Muscle layer of duodenum (tissue), 2 donors: ENCODE data around the gene KCTD2.
"Not testable (repeated sequence)": the region's sequence is repeated elsewhere in the genome, so short reads cannot be mapped to it uniquely, and the experiment has no call there.

Source experiments
- H3K27ac ChIP-seq: one replicate; pipeline ENCODE4 v1.7.0; 2013; ENCODE audit warnings: mild to moderate bottlenecking, low read length
- H3K27me3 ChIP-seq: one replicate; pipeline ENCODE4 v1.7.0; 2013; ENCODE audit warnings: low read depth, mild to moderate bottlenecking, control low read depth, low read length
- H3K36me3 ChIP-seq, 2 donors: one replicate each; pipeline ENCODE4 v1.7.0; 2013; ENCODE audit warnings: low read length in 2 of 2, control low read depth in 1 of 2, mild to moderate bottlenecking in 1 of 2; ENCODE audit not compliant: insufficient read depth in 2 of 2, control insufficient read depth in 1 of 2
- H3K4me1 ChIP-seq, 2 donors: one replicate each; pipeline ENCODE4 v1.7.0; 2013; ENCODE audit warnings: low read length in 2 of 2, mild to moderate bottlenecking in 2 of 2, control low read depth in 1 of 2, moderate library complexity in 1 of 2; ENCODE audit not compliant: insufficient read depth in 2 of 2, control insufficient read depth in 1 of 2
- H3K4me3 ChIP-seq, 2 donors: one replicate each; pipeline ENCODE4 v1.7.0; 2013; ENCODE audit warnings: low read length in 2 of 2, low read depth in 1 of 2, mild to moderate bottlenecking in 1 of 2
- H3K9me3 ChIP-seq, 2 donors: one replicate each; pipeline ENCODE4 v1.7.0; 2013; ENCODE audit warnings: low read length in 2 of 2, control low read depth in 1 of 2, mild to moderate bottlenecking in 1 of 2; ENCODE audit not compliant: control insufficient read depth in 1 of 2
- donor health status: healthy.

The KCTD2 gene

DNA sequence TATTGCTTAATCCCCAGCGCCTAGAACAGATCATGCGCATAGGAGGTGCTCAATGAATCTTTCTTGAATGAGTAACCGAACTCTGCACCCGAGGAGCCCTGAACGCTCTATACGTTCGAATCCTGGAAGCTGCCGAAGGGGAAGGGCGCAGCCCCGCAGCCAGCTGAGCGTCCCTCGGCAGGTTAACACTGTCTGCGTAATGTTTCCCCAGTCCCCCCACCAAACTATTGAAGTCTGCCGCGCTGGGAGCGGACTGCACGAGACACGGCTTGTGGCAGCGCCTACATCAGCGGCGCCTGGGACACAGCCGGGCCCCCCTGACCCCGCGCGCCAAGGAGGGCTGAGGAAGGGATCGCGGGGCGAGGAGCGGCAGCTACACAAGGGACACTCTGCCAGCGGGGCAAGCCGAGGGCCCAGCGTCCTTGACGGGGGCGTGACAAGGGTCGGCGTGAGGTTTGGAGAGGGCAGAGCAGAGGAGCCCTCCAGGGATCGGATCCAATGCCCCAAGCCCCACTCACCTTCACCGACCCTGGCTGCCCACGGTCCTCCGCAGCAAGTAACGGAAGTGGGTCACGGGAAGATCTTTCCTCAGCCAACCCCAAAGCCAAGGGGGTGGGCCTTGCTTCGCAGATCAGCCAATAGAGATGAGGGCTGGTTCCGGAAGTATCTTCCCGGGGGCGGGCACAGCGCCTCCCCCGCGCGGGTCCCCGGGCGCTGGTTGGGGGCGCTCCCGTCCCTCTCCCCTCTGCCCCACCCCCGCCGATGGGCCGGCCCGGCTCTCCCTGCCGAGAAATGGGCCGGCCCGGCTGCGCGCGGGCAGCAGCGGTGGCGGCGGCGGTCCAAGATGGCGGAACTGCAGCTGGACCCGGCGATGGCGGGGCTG is at the start of gene KCTD2, which contains the start of gene ATP5PD:
Gene KCTD2 (plus strand): TSS at position 819 of the 883 bp plus-strand sequence. CDS start 26 bp downstream, at position 845.
Gene ATP5PD (minus strand): TSS at position 563 of the 883 bp plus-strand sequence. CDS start 4,319 bp downstream, outside the sequence.
- Histone ChIP-seq H3K4me3 (peak within 1 kb of the TSS; percentile 78 to 81), H3K27ac (peak within 1 kb of the TSS; percentile 93), H3K9me3 (no peaks in the 10 kb centered on the region), H3K4me1 (peaks cover 5 to 25% of the 10 kb centered on the region in 2 donors), H3K27me3 (no peaks in the 10 kb centered on the region), H3K36me3 (peaks cover 6 to 18% of the 10 kb centered on the region in 2 donors)

- Histone ChIP-seq H3K36me3 (peaks cover 19 to 32% of the 10 kb centered on the region in 2 donors), H3K4me1 (no peaks in the 10 kb centered on the region), H3K27me3 (no peaks in the 10 kb centered on the region), H3K9me3 (no peaks in the 10 kb centered on the region), H3K27ac (no peak overlapping the region), H3K4me3 (no peak overlapping the region)
These were observed 48.2 kb upstream of the KCTD2 start for GRCh38 chr17:74998783-74999182.

GRCh38 chr17:74999523-74999922 is 47.5 kb upstream of the KCTD2 start:
- no peaks in the 10 kb centered on the region for H3K27me3 ChIP-seq
- H3K4me1 ChIP-seq: no peaks in the 10 kb centered on the region
- H3K9me3 ChIP-seq: no peaks in the 10 kb centered on the region
- peaks cover 19 to 39% of the 10 kb centered on the region in 2 donors for H3K36me3 ChIP-seq
- no peak overlapping the region for H3K27ac ChIP-seq
- H3K4me3 ChIP-seq: no peak overlapping the region

DNA sequence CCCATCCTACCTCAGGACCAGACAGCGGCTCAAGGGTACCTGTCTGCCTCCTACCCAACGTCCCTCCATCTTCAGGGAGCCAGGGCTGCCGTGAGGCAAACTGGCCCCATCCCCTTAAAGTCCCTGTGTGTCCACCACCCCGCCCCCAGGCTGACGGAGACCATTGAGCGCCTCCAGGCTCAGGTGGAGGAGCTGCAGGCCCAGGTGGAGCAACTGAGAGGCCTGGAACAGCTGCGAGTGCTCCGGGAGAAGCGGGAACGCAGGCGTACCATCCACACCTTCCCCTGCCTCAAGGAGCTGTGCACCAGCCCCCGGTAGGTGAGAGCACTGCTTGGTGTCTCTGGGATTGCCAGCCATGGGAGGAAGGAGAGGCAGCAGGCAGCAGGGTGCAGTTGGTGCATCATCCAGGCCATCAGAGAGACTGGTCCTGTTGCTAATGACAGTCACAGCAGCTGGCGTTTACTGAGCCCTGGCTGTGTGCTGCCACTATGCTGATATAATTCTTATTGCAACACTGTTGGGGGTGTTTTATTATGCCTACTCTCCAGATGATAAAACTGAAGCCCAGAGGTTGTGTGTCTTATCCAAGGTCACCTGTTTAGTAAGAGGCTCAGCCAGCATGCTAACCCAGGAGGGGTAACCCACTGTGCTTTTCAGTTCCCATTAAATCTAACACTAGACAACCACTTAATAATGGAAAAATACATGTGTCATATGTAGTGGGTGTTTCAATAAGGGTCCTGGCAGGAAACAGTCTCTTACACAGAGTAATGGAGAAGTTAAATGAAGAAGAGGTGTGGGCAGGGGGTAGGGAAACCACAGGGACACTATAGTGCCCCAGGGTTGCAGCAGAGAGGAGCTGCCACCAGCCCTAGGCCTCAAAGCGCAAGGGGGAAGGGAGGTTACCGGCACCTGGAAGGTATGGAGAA is 44.8 kb upstream of the KCTD2 start:
- H3K27ac ChIP-seq: no peak overlapping the region
- no peak overlapping the region for H3K4me3 ChIP-seq
- H3K27me3 ChIP-seq: no peaks in the 10 kb centered on the region
- no peaks in the 10 kb centered on the region for H3K4me1 ChIP-seq
- H3K36me3 ChIP-seq: peaks cover 19 to 49% of the 10 kb centered on the region in 2 donors
- no peaks in the 10 kb centered on the region for H3K9me3 ChIP-seq

- Histone ChIP-seq H3K27me3 (no peaks in the 10 kb centered on the region), H3K9me3 (no peaks in the 10 kb centered on the region), H3K4me3 (no peak overlapping the region)
These were observed 43.7 kb upstream of the KCTD2 start for GRCh38 chr17:75003070-75003956.

DNA sequence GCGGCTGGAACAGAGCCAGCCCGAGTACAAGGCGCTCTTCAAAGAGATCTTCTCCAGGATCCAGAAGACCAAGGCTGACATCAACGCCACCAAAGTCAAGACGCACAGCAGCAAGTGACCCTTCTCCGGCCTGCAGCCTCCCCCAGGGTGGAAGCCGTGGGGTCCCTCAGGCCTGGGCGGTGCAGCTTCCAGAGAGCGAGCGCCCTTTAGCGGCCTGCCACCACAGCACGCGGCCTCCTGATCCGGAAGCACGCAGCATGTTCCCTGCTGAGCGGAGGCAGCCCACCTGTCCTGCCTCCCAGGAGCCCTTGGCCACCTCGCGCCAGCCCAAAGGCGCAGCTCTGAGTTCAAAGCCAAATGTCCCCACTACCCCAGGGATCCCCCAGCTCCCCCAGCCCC is 43.1 kb upstream of the KCTD2 start:
- no peak overlapping the region for H3K27ac ChIP-seq
- H3K36me3 ChIP-seq: peaks cover 19 to 49% of the 10 kb centered on the region in 2 donors
- no peaks in the 10 kb centered on the region for H3K27me3 ChIP-seq
- H3K4me3 ChIP-seq: no peak overlapping the region
- H3K4me1 ChIP-seq: no peaks in the 10 kb centered on the region
- H3K9me3 ChIP-seq: no peaks in the 10 kb centered on the region

More at GRCh38 chr17:75003070-75003956, 43.7 kb upstream of the KCTD2 start:
- Histone ChIP-seq H3K27ac (no peak overlapping the region), H3K36me3 (peaks cover 19 to 49% of the 10 kb centered on the region in 2 donors), H3K4me1 (no peaks in the 10 kb centered on the region)

DNA sequence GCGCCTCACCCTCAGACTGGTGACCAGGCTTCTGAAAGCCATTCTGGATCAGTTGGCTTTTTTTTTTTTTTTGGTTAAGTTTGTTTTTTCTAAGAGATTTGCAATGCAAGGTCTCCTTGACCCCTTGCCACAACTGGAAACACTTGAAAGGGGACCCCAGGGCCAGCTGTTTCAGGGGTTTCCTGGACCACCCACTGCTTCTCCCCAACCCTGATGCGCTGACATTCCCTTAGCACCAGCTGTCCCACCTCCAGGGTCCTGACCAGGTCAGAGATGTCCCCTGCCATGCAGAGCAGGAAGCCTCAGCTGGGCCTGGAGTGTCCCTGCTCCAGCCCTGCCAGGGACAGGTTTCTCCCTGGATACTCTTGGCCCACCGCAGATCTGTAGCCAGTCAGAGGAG is 42.7 kb upstream of the KCTD2 start:
- Histone ChIP-seq H3K27me3 (no peaks in the 10 kb centered on the region), H3K4me1 (no peaks in the 10 kb centered on the region), H3K27ac (no peak overlapping the region), H3K4me3 (no peak overlapping the region), H3K9me3 (no peaks in the 10 kb centered on the region), H3K36me3 (peaks cover 17 to 49% of the 10 kb centered on the region in 2 donors)

DNA sequence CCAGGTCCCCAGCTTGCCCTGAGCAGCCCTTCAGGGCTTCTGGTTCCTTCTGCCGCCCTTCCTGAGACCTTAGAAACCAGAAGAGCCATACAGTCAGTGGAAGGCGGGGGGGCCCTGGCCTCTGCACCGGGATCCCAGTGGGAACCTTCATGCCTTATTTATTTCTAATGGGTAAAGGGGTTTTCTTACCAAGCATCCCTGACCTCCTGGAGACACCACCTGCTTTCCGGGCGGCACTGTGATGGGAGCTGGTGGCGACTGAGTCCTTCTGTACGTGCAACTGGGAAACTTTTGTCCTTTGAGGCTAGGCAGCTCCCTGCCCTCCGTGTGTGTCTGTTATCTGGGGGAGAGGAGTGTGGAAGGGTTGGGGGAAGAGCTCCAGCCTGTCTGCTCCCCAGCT is 41.7 kb upstream of the KCTD2 start:
- H3K36me3 ChIP-seq: peaks cover 14 to 44% of the 10 kb centered on the region in 2 donors
- no peak overlapping the region for H3K4me3 ChIP-seq
- no peaks in the 10 kb centered on the region for H3K4me1 ChIP-seq
- H3K27me3 ChIP-seq: no peaks in the 10 kb centered on the region
- no peaks in the 10 kb centered on the region for H3K9me3 ChIP-seq
- H3K27ac ChIP-seq: no peak overlapping the region

DNA sequence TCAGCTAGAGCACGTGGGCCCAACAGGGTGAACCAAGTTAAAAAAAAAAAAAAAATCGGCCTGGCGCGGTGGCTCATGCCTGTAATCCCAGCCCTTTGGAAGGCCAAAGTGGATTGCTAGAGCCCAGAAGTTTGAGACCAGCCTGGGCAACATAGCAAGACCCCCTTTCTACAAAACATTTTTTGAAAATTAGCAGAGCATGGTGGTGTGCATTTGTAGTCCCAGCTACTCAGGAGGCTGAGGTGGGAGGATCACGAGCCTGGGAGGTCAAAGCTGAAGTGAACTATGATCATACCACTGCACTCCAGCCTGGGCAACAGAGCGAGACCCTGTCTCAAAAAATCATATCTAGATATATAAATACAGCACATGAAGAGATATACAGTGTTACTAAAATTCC is 40.9 kb upstream of the KCTD2 start:
- H3K36me3 ChIP-seq: peaks cover 14 to 44% of the 10 kb centered on the region in 2 donors
- H3K27me3 ChIP-seq, H3K27ac ChIP-seq, H3K4me3 ChIP-seq, H3K9me3 ChIP-seq, H3K4me1 ChIP-seq: not testable (repeated sequence)

GRCh38 chr17:75006653-75007052 is 40.4 kb upstream of the KCTD2 start:
- no peak overlapping the region for H3K27ac ChIP-seq

More at GRCh38 chr17:75006653-75007052, 40.4 kb upstream of the KCTD2 start:
- H3K27me3 ChIP-seq: no peaks in the 10 kb centered on the region
- no peaks in the 10 kb centered on the region for H3K9me3 ChIP-seq
- peaks cover 5 to 13% of the 10 kb centered on the region in 2 donors for H3K4me1 ChIP-seq
- H3K36me3 ChIP-seq: peaks cover 10 to 38% of the 10 kb centered on the region in 2 donors
- no peak overlapping the region for H3K4me3 ChIP-seq
